Measurements from ENCODE around the gene POLQ.

GRCh38 chr3:121562148-121562547 is 16.4 kb upstream of the POLQ start:
- TF ChIP-seq ZNF274 (IDR thresholded peaks at IDR 0.05; ENCODE audit: low read depth, low read length) (no peak), YY1 (IDR thresholded peaks at IDR 0.05; ENCODE audit: insufficient read depth, insufficient read length) (no peak)
